ENCODE results near the gene PDIK1L. TPM values are rescaled to one million over a fixed set of nuclear protein-coding genes. Genes with fewer than 3 reads are reported as not detected.

The PDIK1L gene
- total and polyA plus RNA-seq, 4 donors, result 3.2 to 9.2 (median 4.8) TPM

GRCh38 chr1:26079960-26080814 lies 31.4 kb upstream of the PDIK1L start:
- no peak overlapping the region for H3K9ac ChIP-seq (ENCODE audit: low read depth in 1 of 2, low read length in 2 of 2)
- H3K4me1 ChIP-seq (ENCODE audit: control insufficient read depth in 4 of 4, insufficient read depth in 4 of 4, low read length in 3 of 4), result peaks cover 3 to 21% (median 13%) of the 10 kb centered on the region in 4 donors
- H3K36me3 ChIP-seq (ENCODE audit: control insufficient read depth in 4 of 4, insufficient read depth in 3 of 4, low read depth in 1 of 4, low read length in 3 of 4), result no peaks in the 10 kb centered on the region
- H3K27ac ChIP-seq (ENCODE audit: low read depth in 1 of 2, low read length in 2 of 2), result no peak overlapping the region
- 51% methylated on average over 9 of the region's 9 CpGs for WGBS
- no peaks in the 10 kb centered on the region for H3K9me3 ChIP-seq (ENCODE audit: control insufficient read depth in 4 of 4, low read length in 3 of 4)
- peaks cover 0 to 2% (median 0%) of the 10 kb centered on the region in 4 donors for H3K27me3 ChIP-seq (ENCODE audit: control insufficient read depth in 4 of 4, insufficient read depth in 4 of 4, low read length in 3 of 4)
- no peak overlapping the region for H3K4me3 ChIP-seq (ENCODE audit: low read depth in 1 of 3, low read length in 3 of 3)
- no peak for TF ChIP-seq ATF3 (IDR thresholded peaks at IDR 0.05)
- DNase-seq (ENCODE audit: low spot score), result no peak

GRCh38 chr1:26081267-26082019 lies 30.2 kb upstream of the PDIK1L start:
- H3K9ac ChIP-seq (ENCODE audit: low read depth in 1 of 2, low read length in 2 of 2), result no peak overlapping the region
- TF ChIP-seq GABPA (IDR thresholded peaks at IDR 0.05 in 1 of 2, conservative IDR thresholded peaks at IDR 0.05 in 1 of 2), result no peak
- no peak for TF ChIP-seq ATF3 (IDR thresholded peaks at IDR 0.05)
- no peak for TF ChIP-seq MAX (IDR thresholded peaks at IDR 0.05)
- no peak for TF ChIP-seq REST (IDR thresholded peaks at IDR 0.05)
- TF ChIP-seq FOXA1 (IDR thresholded peaks at IDR 0.05), result no peak
- TF ChIP-seq SP1 (IDR thresholded peaks at IDR 0.05), result no peak
- no peak for TF ChIP-seq RXRA (IDR thresholded peaks at IDR 0.05)
- TF ChIP-seq ZBTB33 (IDR thresholded peaks at IDR 0.05), result no peak
- no peak for TF ChIP-seq HNF4G (IDR thresholded peaks at IDR 0.05)
- no peak for TF ChIP-seq HNF4A (conservative IDR thresholded peaks at IDR 0.05)
- no peak for TF ChIP-seq EGR1 (IDR thresholded peaks at IDR 0.05; ENCODE audit: low read depth in 2 of 2)
- TF ChIP-seq RAD21 (IDR thresholded peaks at IDR 0.05), result no peak
- no peak for TF ChIP-seq JUND (IDR thresholded peaks at IDR 0.05)
- no peak for TF ChIP-seq NR2F2 (IDR thresholded peaks at IDR 0.05)
- no peak for TF ChIP-seq TAF1 (conservative IDR thresholded peaks at IDR 0.05)
- no peak for TF ChIP-seq CTCF (IDR thresholded peaks at IDR 0.05; ENCODE audit: low read depth, low read length, missing input control)
- no peak for TF ChIP-seq YY1 (IDR thresholded peaks at IDR 0.05)
- TF ChIP-seq FOXA2 (IDR thresholded peaks at IDR 0.05), result no peak
- WGBS, result 89% methylated on average over 8 of the region's 8 CpGs
- no peak overlapping the region for H3K27ac ChIP-seq (ENCODE audit: low read depth in 1 of 2, low read length in 2 of 2)
- H3K36me3 ChIP-seq (ENCODE audit: control insufficient read depth in 4 of 4, insufficient read depth in 3 of 4, low read depth in 1 of 4, low read length in 3 of 4), result no peaks in the 10 kb centered on the region
- H3K4me3 ChIP-seq (ENCODE audit: low read depth in 1 of 3, low read length in 3 of 3), result no peak overlapping the region
- DNase-seq (ENCODE audit: low spot score), result no peak
- H3K4me1 ChIP-seq (ENCODE audit: control insufficient read depth in 4 of 4, insufficient read depth in 4 of 4, low read length in 3 of 4), result peaks cover 0 to 9% (median 3%) of the 10 kb centered on the region in 4 donors
- H3K9me3 ChIP-seq (ENCODE audit: control insufficient read depth in 4 of 4, low read length in 3 of 4), result no peaks in the 10 kb centered on the region
- H3K27me3 ChIP-seq (ENCODE audit: control insufficient read depth in 4 of 4, insufficient read depth in 4 of 4, low read length in 3 of 4), result peaks cover 0 to 6% (median 0%) of the 10 kb centered on the region in 4 donors

Data from liver (tissue), 9 donors.